Body of pancreas (tissue), 4 donors: ENCODE data around the gene SLC7A6. TPM values are rescaled to one million over a fixed set of nuclear protein-coding genes. Genes with fewer than 3 reads are reported as not detected.
"Not testable (repeated sequence)": the region's sequence is repeated elsewhere in the genome, so short reads cannot be mapped to it uniquely, and the experiment has no call there.

Experiments
- ATAC-seq: fragments of 150-250 bp; one replicate; pipeline ENCODE4 v1.9.1; 2016
- DNase-seq, 4 donors: peaks; one replicate each; pipeline ENCODE4 v3.0.0-alpha.2; 2019
- H3K27ac ChIP-seq, 4 donors: fragments of 200-600 bp; sonication (generic); 1 replicate in 3 of 4; 2 replicates in 1 of 4; pipeline versions ENCODE4 v1.5.1 to v1.6.1; 2016 to 2019; ENCODE audit warnings: mild to moderate bottlenecking in 1 of 4, mixed read lengths in 1 of 4, moderate library complexity in 1 of 4
- H3K27me3 ChIP-seq, 2 donors: fragments of 200-600 bp; sonication (generic); one replicate each; pipeline ENCODE4 v1.6.0; 2016; ENCODE audit warnings: mild to moderate bottlenecking in 1 of 2
- H3K36me3 ChIP-seq, 2 donors: fragments of 200-600 bp; sonication (generic); replicated peaks in 1 of 2; 2 replicates each; pipeline ENCODE4 v1.5.1; 2016; ENCODE audit warnings: low read depth in 2 of 2; ENCODE audit not compliant: insufficient read depth in 1 of 2
- H3K4me1 ChIP-seq: fragments of 200-600 bp; sonication (generic); one replicate; pipeline ENCODE4 v1.6.0; 2016
- H3K4me3 ChIP-seq, 2 donors: fragments of 200-600 bp; sonication (generic); 1 replicate in 1 of 2; 2 replicates in 1 of 2; pipeline ENCODE4 v1.5.1; 2016 to 2019
- H3K9me3 ChIP-seq, 3 donors: fragments of 200-600 bp; sonication (generic); 1 replicate in 2 of 3; 2 replicates in 1 of 3; pipeline ENCODE4 v1.5.1; 2016
- CTCF ChIP-seq, 7 experiments: fragments of 450-650 bp in 4 of 7; fragments of 200-600 bp in 3 of 7; sonication (generic) in 3 of 7; IDR thresholded peaks; one replicate each; pipeline ENCODE4 v1.5.1; 2016 to 2019; ENCODE audit warnings: antibody characterized with exemption in 7 of 7
- POLR2A ChIP-seq, 3 donors: fragments of 450-650 bp; IDR thresholded peaks; one replicate each; pipeline ENCODE4 v1.6.1; 2016; ENCODE audit warnings: antibody characterized with exemption in 3 of 3, mild to moderate bottlenecking in 2 of 3
- WGBS, 2 donors: methylation state at CpG; one replicate each; pipeline ENCODE4 v1.1.5; 2017; 5-methylcytosine and 5-hydroxymethylcytosine counted together
- intact Hi-C: fragments of 100-400 bp; cut with DNase I; formaldehyde crosslinking; loops from one replicate; pipeline ENCODE4 v1.15.1; 2023
- total RNA-seq, 2 donors: library from RNA; depleted of rRNA; stranded (reverse); fragments of >200 nt; gene quantifications; one replicate each; pipeline ENCODE4 v1.1.0, GENCODE V29; 2016

SLC7A6 gene
- total RNA-seq, 2 donors from 2014 or later: 10.9 to 23.4 TPM

- TF ChIP-seq POLR2A (IDR thresholded peaks at IDR 0.05) (no peak), CTCF (IDR thresholded peaks at IDR 0.05) (no peak)
- H3K27me3 ChIP-seq: no peaks in the 10 kb centered on the region
- no peaks in the 10 kb centered on the region for H3K36me3 ChIP-seq
- WGBS, 2 donors: 81 to 87% methylated on average over 12 of the region's 12 CpGs
- ATAC-seq: no peak
- H3K4me1 ChIP-seq: no peaks in the 10 kb centered on the region
- intact Hi-C loops: no loop called here
- H3K9me3 ChIP-seq: no peaks in the 10 kb centered on the region
- peak in 1 of 4 donors; percentile 7 for DNase-seq
- no peak overlapping the region for H3K27ac ChIP-seq
- no peak overlapping the region for H3K4me3 ChIP-seq
Measured at GRCh38 chr16:68286153-68287074, 22.1 kb downstream of the SLC7A6 start.

GRCh38 chr16:68287276-68288251 is 23.2 kb downstream of the SLC7A6 start:
- H3K4me1 ChIP-seq: no peaks in the 10 kb centered on the region
- no peak overlapping the region for H3K4me3 ChIP-seq
- H3K36me3 ChIP-seq: no peaks in the 10 kb centered on the region
- no peaks in the 10 kb centered on the region for H3K9me3 ChIP-seq
- no peak for TF ChIP-seq POLR2A (IDR thresholded peaks at IDR 0.05)
- TF ChIP-seq CTCF (IDR thresholded peaks at IDR 0.05): no peak
- ATAC-seq: peak; percentile 38
- 69 to 88% methylated on average over 1 to 11 of the region's 11 CpGs for WGBS, 2 donors
- H3K27me3 ChIP-seq: no peaks in the 10 kb centered on the region
- DNase-seq: peak in 3 of 4 donors; percentile 43 to 54 (median 45)
- intact Hi-C loops: no loop called here
- H3K27ac ChIP-seq: peak overlapping the region in 1 of 4 donors; percentile 31

- intact Hi-C loops: no loop called here
- no peak for TF ChIP-seq POLR2A (IDR thresholded peaks at IDR 0.05)
- no peak for TF ChIP-seq CTCF (IDR thresholded peaks at IDR 0.05)
- no peak for ATAC-seq
- no peak for DNase-seq
- H3K36me3 ChIP-seq: no peaks in the 10 kb centered on the region
- no peaks in the 10 kb centered on the region for H3K4me1 ChIP-seq
- WGBS, 2 donors: 69 to 100% methylated on average over 1 of the region's 1 CpG
- no peaks in the 10 kb centered on the region for H3K27me3 ChIP-seq
- H3K9me3 ChIP-seq: no peaks in the 10 kb centered on the region
- peak overlapping the region in 1 of 4 donors; percentile 31 for H3K27ac ChIP-seq
- H3K4me3 ChIP-seq: no peak overlapping the region
Measured at GRCh38 chr16:68288252-68288650, 23.9 kb downstream of the SLC7A6 start.

GRCh38 chr16:68288796-68289195 is 24.5 kb downstream of the SLC7A6 start:
- DNase-seq, ATAC-seq, intact Hi-C loops, H3K27me3 ChIP-seq, H3K4me1 ChIP-seq, H3K4me3 ChIP-seq, H3K36me3 ChIP-seq, H3K27ac ChIP-seq, H3K9me3 ChIP-seq: not testable (repeated sequence)
- WGBS, 2 donors: 78 to 81% methylated on average over 9 of the region's 9 CpGs

- Histone ChIP-seq H3K4me3 (no peak overlapping the region), H3K36me3 (no peaks in the 10 kb centered on the region), H3K27ac (peak overlapping the region in 1 of 4 donors; percentile 3), H3K9me3 (no peaks in the 10 kb centered on the region), H3K27me3 (no peaks in the 10 kb centered on the region), H3K4me1 (no peaks in the 10 kb centered on the region)
- no peak for ATAC-seq
- DNase-seq: no peak
- 93 to 100% methylated on average over 2 of the region's 2 CpGs for WGBS, 2 donors
- TF ChIP-seq POLR2A (IDR thresholded peaks at IDR 0.05) (no peak), CTCF (IDR thresholded peaks at IDR 0.05) (no peak)
- intact Hi-C loops: no loop called here
Measured at GRCh38 chr16:68289202-68289601, 24.9 kb downstream of the SLC7A6 start.
